Stimulated activated CD4-positive, alpha-beta T cell treated with anti-CD3 and anti-CD28 coated beads, Interleukin-2, amount 100 ng/mL, for 48 hours (primary cell): Measurements from ENCODE around the gene HSF5.

Source experiments
- DNase-seq, 2 donors: peaks; one replicate each; pipeline ENCODE4 v3.0.0-alpha.2; 2020

Gene HSF5

DNA sequence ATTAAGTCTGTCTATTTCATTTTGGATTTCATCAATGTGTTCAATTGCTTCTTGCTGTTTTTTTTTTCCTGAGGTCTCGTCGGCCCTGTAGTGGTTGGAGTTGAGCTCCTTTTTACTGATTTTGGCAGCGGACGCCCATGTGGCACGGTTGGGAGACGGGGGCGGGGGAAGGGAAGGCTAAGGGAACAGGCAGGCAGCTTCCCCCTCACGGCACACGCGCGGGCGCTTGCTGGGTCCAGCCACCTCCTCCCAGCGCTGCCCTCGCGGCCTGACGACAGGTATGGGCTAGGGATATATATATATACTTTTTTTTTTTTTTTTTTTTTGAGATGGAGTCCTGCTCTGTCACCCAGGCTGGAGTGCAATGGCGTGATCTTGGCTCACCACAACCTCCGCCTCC, 11.4 kb downstream of the HSF5 start:
- no peak for DNase-seq

DNA sequence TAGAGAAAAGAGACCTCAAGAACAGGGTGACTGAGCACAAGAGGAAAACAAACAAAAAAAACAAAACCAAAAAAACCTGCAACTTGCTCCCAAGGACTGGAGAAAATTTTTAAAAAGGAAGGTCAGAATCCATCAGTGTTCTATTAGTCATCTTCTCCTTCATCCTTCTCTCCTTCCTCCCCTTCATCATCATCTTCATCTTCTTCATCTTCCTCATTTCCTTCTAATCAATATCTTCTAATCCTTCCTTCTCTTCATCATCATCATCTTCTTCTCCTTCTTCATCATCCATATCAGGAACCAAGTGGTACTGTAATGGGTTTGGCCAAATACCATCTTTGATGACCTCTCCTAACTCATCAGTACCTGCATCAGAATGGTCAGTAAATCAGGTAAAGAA, 12.2 kb downstream of the HSF5 start:
- no peak for DNase-seq

- DNase-seq = no peak
These were observed 17.9 kb downstream of the HSF5 start for GRCh38 chr17:58470356-58470755.

- no peak for DNase-seq
These were observed 19.3 kb downstream of the HSF5 start for GRCh38 chr17:58468944-58469343.

GRCh38 chr17:58455491-58455890, 32.7 kb downstream of the HSF5 start:
- no peak for DNase-seq

GRCh38 chr17:58452738-58453137, 35.5 kb downstream of the HSF5 start:
- DNase-seq = no peak

DNA sequence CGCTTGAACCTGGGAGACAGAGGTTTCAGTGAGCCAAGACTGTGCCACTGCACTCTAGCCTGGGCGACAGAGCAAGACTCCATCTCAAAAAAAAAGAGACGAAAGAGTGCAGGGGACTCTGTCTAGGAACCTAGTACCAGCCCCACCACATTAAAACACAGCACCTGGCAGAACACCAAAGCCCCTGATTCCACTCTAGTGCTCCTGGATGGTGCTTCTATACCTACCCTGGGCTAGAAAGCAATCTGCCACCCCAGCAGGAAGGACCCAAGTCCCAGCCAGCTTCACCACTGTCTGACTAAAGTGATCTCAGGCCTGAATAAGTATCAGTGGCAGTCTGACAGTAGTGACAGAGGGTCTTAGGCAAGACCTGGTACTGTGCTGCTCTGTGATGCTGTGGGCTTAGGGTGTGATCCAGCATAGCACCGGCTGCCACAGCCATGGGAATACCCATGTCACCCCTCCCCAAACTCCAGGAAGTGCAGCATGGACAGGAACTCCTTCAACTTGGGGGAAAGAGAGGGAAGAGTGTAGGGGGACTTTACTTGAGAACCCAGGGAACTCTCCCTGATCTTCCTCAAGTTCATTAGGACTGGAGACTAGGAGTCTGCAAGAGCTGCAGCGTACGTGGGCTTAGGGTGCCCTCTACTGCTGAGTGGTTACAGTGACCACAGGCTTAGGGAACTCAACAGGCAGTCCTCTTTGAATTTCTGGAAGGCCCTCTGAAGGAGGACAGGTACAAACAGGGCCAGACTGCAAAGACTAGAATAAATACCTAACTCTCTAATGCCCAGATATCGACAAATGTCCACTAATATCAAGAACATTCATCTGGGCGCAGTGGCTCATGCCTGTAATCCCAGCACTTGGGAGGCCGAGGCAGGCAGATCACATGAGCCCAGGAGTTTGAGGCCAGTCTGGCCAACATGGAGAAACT, 40.9 kb downstream of the HSF5 start:
- peak; percentile 55 to 57 for DNase-seq

DNA sequence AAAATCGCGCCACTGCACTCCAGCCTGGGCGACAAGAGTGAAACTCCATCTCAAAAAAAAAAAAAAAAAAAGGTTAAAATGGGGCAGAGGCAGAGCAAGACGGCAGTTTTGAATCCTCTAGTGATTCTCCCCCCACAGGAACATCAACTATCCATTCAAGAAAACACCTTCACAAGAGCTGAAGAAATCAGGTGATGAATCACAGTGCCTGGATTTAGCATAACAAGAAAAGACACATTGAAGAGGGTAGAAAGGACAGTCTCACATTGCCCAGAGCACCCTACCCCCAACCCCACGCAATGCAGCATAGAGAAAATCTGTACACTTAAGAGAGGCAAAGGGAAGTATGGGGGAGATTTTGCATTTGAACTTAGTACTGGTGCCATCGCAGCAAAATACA, 42.1 kb downstream of the HSF5 start:
- DNase-seq = no peak

GRCh38 chr17:58436805-58437239, 51.4 kb downstream of the HSF5 start:
- DNase-seq = no peak

- no peak for DNase-seq
These were observed 52.0 kb downstream of the HSF5 start for GRCh38 chr17:58436245-58436644.

- no peak for DNase-seq
These were observed 55.2 kb downstream of the HSF5 start for GRCh38 chr17:58432806-58433573.

DNA sequence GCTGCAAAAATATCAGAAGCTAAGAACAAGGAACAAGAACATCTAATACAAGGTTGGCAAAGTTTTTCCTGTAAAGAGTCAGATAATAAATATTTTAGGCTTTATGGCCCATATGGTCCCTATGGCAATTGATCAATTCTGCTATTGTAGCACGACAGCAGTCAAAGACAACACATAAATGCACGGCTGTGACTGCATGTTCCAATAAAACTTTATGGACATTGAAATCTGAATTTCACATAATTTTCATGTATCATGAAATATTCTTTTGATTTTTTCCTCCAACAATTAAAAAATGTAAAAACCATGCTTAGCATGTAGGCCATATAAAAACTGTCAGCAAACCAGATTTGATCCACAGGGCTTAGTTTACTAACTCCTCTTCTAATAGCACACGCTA, 60.4 kb downstream of the HSF5 start:
- DNase-seq = no peak

- no peak for DNase-seq
These were observed 66.5 kb downstream of the HSF5 start for GRCh38 chr17:58421711-58422110.

DNA sequence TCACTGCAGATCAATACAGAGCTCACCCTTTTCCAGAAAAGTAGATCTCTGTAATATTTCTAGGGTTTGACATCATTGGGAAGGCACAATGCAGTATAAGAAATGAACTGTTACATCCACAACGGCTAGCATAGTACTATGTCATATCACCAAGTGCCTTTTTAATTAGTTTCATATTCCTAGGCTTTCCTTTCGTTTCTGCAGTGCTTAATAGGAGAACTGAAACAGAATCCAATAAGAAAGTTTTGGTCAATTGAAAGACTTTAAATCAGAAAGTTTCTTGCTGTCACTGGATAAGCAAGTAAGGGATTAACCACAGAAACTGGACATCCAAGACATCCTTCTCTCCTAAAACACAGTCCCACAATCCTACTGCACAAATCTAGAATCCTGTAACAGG, 67.4 kb downstream of the HSF5 start:
- DNase-seq = no peak

DNA sequence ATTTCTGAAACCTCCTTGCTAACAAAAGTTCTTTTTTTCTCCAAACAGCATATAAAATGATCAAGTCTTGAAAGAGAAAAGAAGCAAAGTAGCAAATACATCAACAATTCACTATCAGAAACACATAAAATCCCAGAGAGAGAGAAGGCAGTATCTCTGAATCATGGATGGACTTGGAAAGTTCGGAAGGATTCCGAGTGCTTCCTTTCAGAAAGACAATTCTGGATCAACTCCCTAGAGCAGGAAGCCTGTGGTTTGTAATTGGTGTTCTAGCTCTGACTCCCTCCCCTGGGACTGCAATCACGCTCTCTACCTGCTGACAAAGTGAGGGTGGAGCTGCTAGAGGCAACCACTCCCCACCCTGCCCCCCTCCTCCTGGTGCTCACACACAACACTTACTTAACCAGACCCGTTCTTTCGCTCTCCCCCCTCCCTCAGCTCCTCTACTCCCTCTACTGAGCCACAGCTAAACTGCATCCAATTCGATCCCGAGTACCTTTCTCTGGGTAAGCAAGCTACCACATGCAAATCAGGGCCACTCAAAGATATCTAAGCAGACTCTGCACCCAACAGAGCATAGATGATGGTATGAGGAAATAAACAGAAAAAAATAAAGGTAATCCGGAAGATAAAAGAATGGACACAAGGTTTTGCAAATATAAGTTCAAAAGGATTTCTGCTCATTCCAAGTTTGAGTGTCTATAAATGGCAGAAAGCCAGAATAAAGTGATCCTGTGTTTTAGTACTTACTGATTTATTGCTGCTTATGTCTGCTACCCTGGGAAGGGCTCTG, 70.7 kb downstream of the HSF5 start, which contains the start of gene RNF43:
TSS of gene RNF43 (minus strand) at position 235 of the 793 bp plus-strand sequence. CDS start 1,957 bp downstream, outside the sequence.
- DNase-seq = peak; percentile 68 to 72

DNA sequence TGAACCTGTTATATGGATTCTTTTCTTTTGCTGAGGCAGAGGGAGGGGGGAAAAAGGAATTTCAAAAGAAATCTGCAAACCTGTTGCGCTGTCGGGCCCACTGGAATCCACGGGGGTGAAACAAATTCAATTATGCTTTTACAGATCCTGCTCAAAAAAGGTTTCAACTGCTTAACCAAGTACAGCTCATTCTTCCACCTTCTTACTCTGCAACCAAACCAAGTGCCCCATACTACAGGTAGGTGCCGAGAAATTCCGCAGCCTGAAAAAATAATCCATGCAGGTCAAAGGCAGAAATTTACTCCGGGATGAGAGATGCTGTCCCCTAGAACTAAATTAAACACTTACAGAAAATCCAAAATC, 71.3 kb downstream of the HSF5 start:
- no peak for DNase-seq

DNA sequence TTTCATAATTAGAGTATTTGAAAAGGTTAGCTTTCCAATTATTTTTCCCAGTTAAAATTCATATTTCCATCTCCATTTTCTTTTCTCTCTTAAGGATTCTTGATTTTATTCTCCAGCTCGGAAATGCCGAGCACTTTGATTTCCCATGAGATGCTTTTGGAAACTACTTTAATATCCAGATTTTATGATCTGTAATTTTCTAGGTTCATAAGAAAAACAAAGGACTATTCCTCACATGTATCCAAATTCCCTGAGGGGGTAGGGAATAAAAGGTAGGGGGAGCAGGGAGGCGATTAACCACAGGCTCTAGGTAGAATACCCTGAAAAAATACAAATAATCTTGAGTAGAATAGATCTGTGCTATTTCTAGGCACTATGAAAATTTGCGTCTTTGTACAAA, 71.8 kb downstream of the HSF5 start:
- no peak for DNase-seq

DNA sequence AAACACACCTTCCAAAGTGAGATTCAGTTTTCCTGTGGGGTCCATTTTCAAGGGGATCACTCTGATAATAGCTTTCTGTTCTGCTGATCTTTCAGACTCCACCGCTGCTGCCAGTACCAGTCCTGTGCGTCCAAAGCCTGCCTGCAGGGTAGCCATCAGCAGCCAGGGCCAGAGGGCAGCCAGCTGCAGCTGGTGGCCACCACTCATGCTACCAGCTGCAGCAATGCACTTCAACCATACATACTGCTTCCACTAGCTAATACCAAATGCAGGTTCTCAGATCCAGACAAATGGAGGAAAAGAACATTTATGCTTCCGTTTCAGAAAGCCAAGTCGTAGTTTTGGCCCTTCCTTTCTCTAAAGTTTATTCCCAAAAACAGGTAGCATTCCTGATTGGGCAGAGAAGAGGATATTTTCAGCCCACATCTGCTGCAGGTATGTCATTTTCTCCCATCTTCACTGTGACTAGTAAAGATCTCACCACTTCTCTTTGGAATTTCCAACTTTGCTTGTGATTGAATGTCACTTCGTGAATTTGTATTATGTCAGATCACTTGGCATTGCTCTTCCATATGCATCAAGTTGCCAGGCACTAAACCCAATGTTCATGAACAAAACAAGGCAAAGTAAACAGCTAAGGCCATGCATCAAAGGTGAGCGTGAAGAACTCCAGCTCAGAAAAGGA, 72.7 kb downstream of the HSF5 start:
- DNase-seq = no peak

DNA sequence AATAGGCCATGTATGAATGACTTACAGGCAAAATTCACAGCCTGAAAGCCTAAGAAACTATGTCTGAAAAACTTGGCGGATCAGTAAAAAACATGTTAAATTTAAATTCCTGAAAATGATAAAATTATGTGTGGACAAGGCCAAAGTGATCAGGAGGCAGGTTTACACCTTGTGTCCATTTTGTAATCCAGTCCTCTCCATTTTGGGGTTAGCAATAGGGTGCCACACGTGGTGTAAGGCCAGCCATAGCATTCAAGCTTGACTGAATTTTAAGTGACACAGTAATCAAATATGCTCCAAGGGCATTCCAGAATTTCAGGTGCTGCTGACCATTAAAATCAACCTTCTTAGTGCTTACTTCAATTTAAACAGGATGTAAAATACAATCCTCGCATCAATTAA, 73.6 kb downstream of the HSF5 start:
- DNase-seq = no peak

DNA sequence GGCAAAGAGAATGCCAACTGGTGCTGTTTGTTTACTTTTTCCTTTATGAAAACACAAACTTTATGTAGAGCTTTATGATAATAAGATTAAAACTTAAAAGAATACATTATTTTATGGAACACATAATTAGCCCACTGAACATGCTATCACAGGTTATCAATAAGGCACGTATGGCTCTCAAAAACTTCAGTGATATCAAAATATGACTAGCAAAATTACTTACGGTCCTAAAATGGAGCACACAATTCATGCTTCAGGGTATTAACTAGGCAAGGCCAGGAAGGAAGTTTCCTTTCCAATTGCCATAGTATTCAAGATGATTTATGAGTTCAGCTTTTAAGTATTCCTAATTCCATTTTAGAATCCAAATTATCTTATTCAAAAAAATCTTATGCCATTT, 74.5 kb downstream of the HSF5 start:
- no peak for DNase-seq

DNA sequence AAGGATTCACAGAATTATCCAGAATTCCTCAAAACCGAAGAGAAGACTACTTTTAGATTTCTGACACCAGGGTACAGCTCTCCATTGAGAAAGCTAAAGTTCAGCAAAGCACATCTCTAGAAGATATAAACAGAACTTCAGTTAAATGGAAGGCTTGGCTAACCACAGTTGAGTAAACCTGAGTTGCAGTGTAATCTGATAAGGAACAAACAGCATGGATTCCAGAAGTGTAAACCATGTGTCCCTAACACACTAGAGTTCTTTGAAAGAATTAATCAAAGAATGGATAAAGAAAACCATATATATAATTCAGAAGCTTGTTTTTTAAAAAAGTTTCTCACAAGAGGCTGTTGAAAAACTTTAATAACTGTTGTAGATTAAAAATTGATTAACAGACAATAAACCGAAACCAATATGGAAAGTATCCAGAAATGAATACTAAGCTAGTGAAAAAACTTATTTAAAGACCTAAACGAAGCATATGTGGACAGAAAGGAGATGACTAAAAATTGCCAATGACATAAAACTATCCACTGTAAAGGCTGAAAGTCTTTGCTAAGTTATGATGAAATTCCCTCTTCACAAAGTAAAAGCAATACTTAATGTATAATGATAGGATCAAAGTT, 75.1 kb downstream of the HSF5 start:
- no peak for DNase-seq

GRCh38 chr17:58412064-58412703, 76.0 kb downstream of the HSF5 start:
- no peak for DNase-seq
